GM18951 (cell line): ENCODE results near the gene DNAJC27.

ENCODE experiments used
- POLR2A ChIP-seq: IDR thresholded peaks from 4 replicates; pipeline ENCODE4 v1.6.1; 2011; ENCODE audit warnings: mild to moderate bottlenecking; ENCODE audit not compliant: insufficient read length, insufficient read depth; ENCODE audit errors: extremely low read depth
- in situ Hi-C: fragments of 300-500 bp; cut with MboI; formaldehyde crosslinking; loops from one replicate; pipeline ENCODE4 v1.12.0; 2022; ENCODE audit warnings: low sequenced_read_pairs, mixed read lengths, inconsistent platforms; ENCODE audit not compliant: unreplicated experiment

The DNAJC27 gene

GRCh38 chr2:24985511-24985910 lies 13.8 kb upstream of the DNAJC27 start:
- in situ Hi-C loops: loop anchor here (10.0 kb wide), 1 partner anchor 139 kb away; no protein-coding TSS in a partner anchor
- TF ChIP-seq POLR2A: no peak

GRCh38 chr2:24984912-24985311 lies 13.2 kb upstream of the DNAJC27 start:
- TF ChIP-seq POLR2A: no peak
- in situ Hi-C loops: loop anchor here (10.0 kb wide), 1 partner anchor 140 kb away; no protein-coding TSS in a partner anchor

- in situ Hi-C loops: loop anchor here (10.0 kb wide), 1 partner anchor 143 kb away; no protein-coding TSS in a partner anchor
- TF ChIP-seq POLR2A: no peak
Measured at GRCh38 chr2:24981411-24982136, 9.8 kb upstream of the DNAJC27 start.

DNA sequence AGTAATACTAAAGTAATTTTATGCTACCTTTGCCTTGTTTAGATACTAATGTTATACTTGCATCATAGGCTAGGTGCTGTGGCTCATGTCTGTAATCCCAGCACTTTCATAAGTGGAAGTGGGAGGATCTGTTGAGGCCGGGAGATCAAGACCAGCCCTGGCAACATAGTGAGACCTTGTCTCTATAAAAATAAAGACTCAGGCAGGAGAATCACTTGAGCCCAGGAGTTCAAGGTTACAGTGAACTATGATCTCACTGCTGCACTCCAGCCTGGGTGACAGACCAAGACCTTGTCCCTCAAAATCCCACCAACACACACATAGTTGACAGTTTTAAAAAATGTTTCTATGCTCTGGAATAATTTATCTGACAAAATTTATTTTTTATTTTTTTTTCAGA lies 6.9 kb upstream of the DNAJC27 start:
- TF ChIP-seq POLR2A: no peak
- in situ Hi-C loops: no loop called here

- in situ Hi-C loops: no loop called here
- TF ChIP-seq POLR2A: no peak
Measured at GRCh38 chr2:24977631-24978030, 5.9 kb upstream of the DNAJC27 start.

- in situ Hi-C loops: no loop called here
- no peak for TF ChIP-seq POLR2A
Measured at GRCh38 chr2:24973812-24974211, 2.1 kb upstream of the DNAJC27 start.

DNA sequence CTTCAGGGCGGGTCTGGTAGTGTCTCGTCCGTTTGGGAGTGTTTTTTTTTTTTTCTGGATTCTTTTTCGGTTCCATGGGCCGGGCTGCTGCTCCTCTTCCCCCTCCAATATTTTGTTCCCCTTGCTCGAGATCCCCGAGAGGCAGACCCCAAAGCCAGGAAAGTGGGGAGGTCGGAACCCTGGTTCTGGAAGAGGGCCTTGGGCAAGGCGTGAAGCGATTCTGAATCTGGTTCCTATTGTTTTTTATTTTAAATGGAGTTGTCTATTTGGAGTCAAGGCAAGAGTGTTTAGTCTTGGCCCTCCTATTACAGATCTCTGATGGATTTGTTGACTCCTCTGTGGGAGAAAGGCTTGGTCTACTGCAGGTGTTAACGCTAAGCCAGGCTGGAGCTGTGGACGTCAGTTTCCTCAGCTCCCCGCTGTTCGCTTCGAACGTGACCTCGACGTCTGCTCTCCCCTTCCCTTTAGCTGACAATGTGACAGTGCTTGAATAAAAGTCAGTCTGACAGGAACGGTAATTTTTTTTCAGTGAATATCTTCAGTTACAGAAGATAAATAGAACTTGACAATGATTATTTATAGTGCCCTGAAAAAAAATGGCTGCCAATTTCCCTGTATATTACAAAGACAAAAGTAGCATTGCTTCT lies 683 bp upstream of the DNAJC27 start:
- in situ Hi-C loops: no loop called here
- no peak for TF ChIP-seq POLR2A

GRCh38 chr2:24971286-24971535 lies 544 bp downstream of the DNAJC27 start:
- in situ Hi-C loops: no loop called here
- no peak for TF ChIP-seq POLR2A

- in situ Hi-C loops: no loop called here
- no peak for TF ChIP-seq POLR2A
Measured at GRCh38 chr2:24970483-24971285, 1.1 kb downstream of the DNAJC27 start.

- in situ Hi-C loops: no loop called here
- no peak for TF ChIP-seq POLR2A
Measured at GRCh38 chr2:24969784-24970183, 2.0 kb downstream of the DNAJC27 start.

DNA sequence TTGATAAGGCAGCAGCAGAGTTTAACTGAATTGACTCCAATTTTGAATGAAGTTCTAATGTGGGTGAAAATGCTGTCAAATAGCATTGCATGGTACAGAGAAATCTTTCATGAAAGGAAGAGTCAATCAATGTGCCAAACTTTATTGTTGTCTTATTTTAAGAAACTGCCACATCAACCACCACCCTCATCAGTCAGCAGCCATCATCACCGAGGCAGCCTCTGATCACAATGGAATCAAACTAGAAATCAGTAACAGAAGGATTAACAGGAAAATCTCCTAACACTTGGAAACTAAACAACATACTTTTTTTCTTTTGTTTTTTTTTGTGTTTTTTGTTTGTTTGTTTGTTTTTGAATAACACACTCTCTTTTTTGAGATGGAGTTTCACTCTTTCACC lies 9.9 kb downstream of the DNAJC27 start:
- no peak for TF ChIP-seq POLR2A
- in situ Hi-C loops: no loop called here

DNA sequence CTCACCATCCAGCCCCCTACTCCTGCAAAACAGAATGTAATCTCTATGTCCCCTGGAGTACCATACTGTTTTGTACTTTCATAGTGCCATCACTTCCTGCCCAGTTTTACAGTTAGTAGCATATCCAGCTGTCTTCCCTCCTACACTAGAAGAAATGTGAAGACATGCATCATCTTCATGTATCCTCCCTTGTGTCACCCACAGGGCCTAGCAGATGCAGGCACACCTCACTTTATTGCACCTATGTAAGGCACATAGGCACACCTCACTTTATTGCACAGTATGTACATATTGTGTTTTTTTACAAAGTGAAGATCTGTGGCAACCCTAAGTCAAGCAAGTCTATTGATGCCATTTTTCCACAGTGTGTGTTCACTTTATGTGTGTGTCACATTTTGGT lies 12.0 kb downstream of the DNAJC27 start:
- TF ChIP-seq POLR2A: no peak
- in situ Hi-C loops: no loop called here

DNA sequence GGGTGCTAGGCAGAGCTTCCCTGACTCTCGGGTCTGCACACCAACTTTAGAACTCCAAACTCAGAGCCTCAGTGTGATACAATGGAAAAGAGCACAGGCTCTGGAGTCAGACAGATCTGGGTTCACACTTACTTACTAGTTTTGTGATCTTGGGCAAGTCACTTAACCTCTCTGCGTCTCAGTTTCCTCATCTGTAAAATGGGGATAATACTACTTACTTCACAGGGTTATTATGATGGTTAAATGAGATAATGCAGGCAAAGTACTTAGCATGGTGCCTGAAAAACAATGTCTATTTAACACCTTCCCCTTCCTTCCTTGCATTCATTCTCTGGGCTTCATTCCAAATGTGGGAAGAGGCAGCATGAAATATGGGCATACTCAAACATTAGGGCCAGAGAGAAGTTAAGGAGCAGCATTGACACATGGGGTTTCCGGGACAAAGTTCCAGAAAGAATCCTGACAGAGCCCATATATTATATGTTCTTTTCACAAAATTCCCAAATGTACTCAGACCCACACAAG lies 13.3 kb downstream of the DNAJC27 start:
- in situ Hi-C loops: no loop called here
- no peak for TF ChIP-seq POLR2A
